Ishikawa (cell line): ENCODE data around the gene ACE2.

Experiments
- CEBPB ChIP-seq: IDR thresholded peaks from 2 replicates; pipeline ENCODE4 v1.6.1; 2012
- CREB1 ChIP-seq: IDR thresholded peaks from 2 replicates; pipeline ENCODE4 v1.6.1; 2012; ENCODE audit warnings: low read depth
- EGR1 ChIP-seq: IDR thresholded peaks from 2 replicates; pipeline ENCODE4 v1.6.1; 2012
- EP300 ChIP-seq: IDR thresholded peaks from 2 replicates; pipeline ENCODE4 v1.6.1; 2012; ENCODE audit warnings: borderline replicate concordance
- FOXM1 ChIP-seq: IDR thresholded peaks from 2 replicates; pipeline ENCODE4 v1.6.1; 2012; ENCODE audit warnings: low read depth, borderline replicate concordance
- MAX ChIP-seq: IDR thresholded peaks from 2 replicates; pipeline ENCODE4 v1.6.1; 2012
- NFIC ChIP-seq: IDR thresholded peaks from 2 replicates; pipeline ENCODE4 v1.6.1; 2012
- RAD21 ChIP-seq: IDR thresholded peaks from 2 replicates; pipeline ENCODE4 v1.6.1; 2012; ENCODE audit warnings: low read depth
- REST ChIP-seq: IDR thresholded peaks from 2 replicates; pipeline ENCODE4 v1.6.1; 2012; ENCODE audit warnings: low read depth, mild to moderate bottlenecking
- TAF1 ChIP-seq: IDR thresholded peaks from 2 replicates; pipeline ENCODE4 v1.6.1; 2012; ENCODE audit warnings: low read depth, mild to moderate bottlenecking
- TCF12 ChIP-seq: IDR thresholded peaks from 2 replicates; pipeline ENCODE4 v1.6.1; 2012; ENCODE audit warnings: low read depth
- TEAD4 ChIP-seq: IDR thresholded peaks from 2 replicates; pipeline ENCODE4 v1.6.1; 2012
- USF1 ChIP-seq: IDR thresholded peaks from 2 replicates; pipeline ENCODE4 v1.6.1; 2012
- YY1 ChIP-seq: IDR thresholded peaks from 2 replicates; pipeline ENCODE4 v1.6.1; 2012; ENCODE audit warnings: low read depth
- ZBTB7A ChIP-seq: IDR thresholded peaks from 2 replicates; pipeline ENCODE4 v1.6.1; 2012; ENCODE audit warnings: low read depth

The ACE2 gene

GRCh38 chrX:15616531-15616930 is 15.8 kb upstream of the ACE2 start:
- TF ChIP-seq EGR1, result no peak
- no peak for TF ChIP-seq USF1
- no peak for TF ChIP-seq EP300
- TF ChIP-seq CEBPB, result no peak
- TF ChIP-seq TEAD4, result no peak

- TF ChIP-seq EP300, result no peak
- no peak for TF ChIP-seq TCF12
- no peak for TF ChIP-seq REST
- TF ChIP-seq YY1, result no peak
- no peak for TF ChIP-seq CEBPB
- TF ChIP-seq TEAD4, result no peak
- no peak for TF ChIP-seq RAD21
- TF ChIP-seq ZBTB7A, result no peak
- no peak for TF ChIP-seq MAX
- no peak for TF ChIP-seq FOXM1
- no peak for TF ChIP-seq EGR1
- TF ChIP-seq USF1, result no peak
- no peak for TF ChIP-seq CREB1
- TF ChIP-seq NFIC, result no peak
- TF ChIP-seq TAF1, result no peak
Observed at GRCh38 chrX:15607067-15607466, 6.3 kb upstream of the ACE2 start.

- TF ChIP-seq TCF12, result no peak
- TF ChIP-seq ZBTB7A, result no peak
- no peak for TF ChIP-seq EGR1
- no peak for TF ChIP-seq EP300
- TF ChIP-seq CREB1, result no peak
Observed at GRCh38 chrX:15606136-15606535, 5.4 kb upstream of the ACE2 start.

GRCh38 chrX:15605226-15605625 is 4.5 kb upstream of the ACE2 start:
- no peak for TF ChIP-seq MAX

GRCh38 chrX:15602761-15603160 is 2.0 kb upstream of the ACE2 start:
- TF ChIP-seq USF1 (no peak), TAF1 (no peak), MAX (no peak), TEAD4 (peak; percentile 7; the same call in 1 of the 2 replicates), CREB1 (no peak), EGR1 (no peak), NFIC (no peak)

- TF ChIP-seq ZBTB7A (no peak), NFIC (no peak), EP300 (no peak), FOXM1 (no peak), CREB1 (no peak), MAX (no peak), CEBPB (0 out of 2 replicates have a peak, but pooled peaks have one; percentile 18)
Observed at GRCh38 chrX:15601932-15602331, 1.2 kb upstream of the ACE2 start.

GRCh38 chrX:15600049-15600448 is 711 bp downstream of the ACE2 start:
- no peak for TF ChIP-seq MAX
- no peak for TF ChIP-seq RAD21
- no peak for TF ChIP-seq TAF1
- no peak for TF ChIP-seq EP300
- TF ChIP-seq NFIC, result no peak
- no peak for TF ChIP-seq TCF12
- no peak for TF ChIP-seq REST
- no peak for TF ChIP-seq FOXM1
- no peak for TF ChIP-seq CEBPB
- no peak for TF ChIP-seq YY1
- no peak for TF ChIP-seq ZBTB7A
- TF ChIP-seq EGR1, result no peak
- no peak for TF ChIP-seq TEAD4
